MM.1S (cell line): ENCODE data around the gene DPH2.

Source experiments
- CTCF ChIP-seq: fragments of 300-600 bp; sonication (generic); IDR thresholded peaks from 2 replicates; pipeline ENCODE4 v1.5.1; 2016; ENCODE audit warnings: antibody characterized with exemption, low read length, mixed read lengths
- EZH2 ChIP-seq: fragments of 300-600 bp; sonication (generic); optimal IDR thresholded peaks from 2 replicates; pipeline ENCODE3; 2017; ENCODE audit warnings: low read depth, mild to moderate bottlenecking, antibody characterized with exemption, low read length, mixed read lengths
- EZH2phosphoT487 ChIP-seq: fragments of 300-600 bp; sonication (generic); IDR thresholded peaks from 2 replicates; pipeline ENCODE4 v1.6.1; 2018; ENCODE audit warnings: antibody characterized with exemption, low read length

DNA sequence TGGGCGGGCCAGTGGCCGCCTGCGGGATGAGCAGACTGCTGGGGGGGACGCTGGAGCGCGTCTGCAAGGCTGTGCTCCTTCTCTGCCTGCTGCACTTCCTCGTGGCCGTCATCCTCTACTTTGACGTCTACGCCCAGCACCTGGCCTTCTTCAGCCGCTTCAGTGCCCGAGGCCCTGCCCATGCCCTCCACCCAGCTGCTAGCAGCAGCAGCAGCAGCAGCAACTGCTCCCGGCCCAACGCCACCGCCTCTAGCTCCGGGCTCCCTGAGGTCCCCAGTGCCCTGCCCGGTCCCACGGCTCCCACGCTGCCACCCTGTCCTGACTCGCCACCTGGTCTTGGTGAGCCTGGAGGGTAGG lies 11.3 kb downstream of the DPH2 start:
- TF ChIP-seq EZH2phosphoT487 (no peak), CTCF (no peak), EZH2 (no peak)
